ENCODE results near the gene HOXA13. TPM values are rescaled to one million over a fixed set of nuclear protein-coding genes. Genes with fewer than 3 reads are reported as not detected.

HOXA13 gene
- total RNA-seq, 1 donor from 2014 or later = not detected

- DNase-seq (ENCODE audit: low read depth) = no peak
- no peak overlapping the region for H3K4me3 ChIP-seq (ENCODE audit: low read depth, low read length)
These were observed 5.0 kb upstream of the HOXA13 start for GRCh38 chr7:27204851-27205322.

GRCh38 chr7:27203964-27204594, 4.2 kb upstream of the HOXA13 start:
- H3K4me3 ChIP-seq (ENCODE audit: low read depth, low read length) = no peak overlapping the region
- TF ChIP-seq CTCF (conservative IDR thresholded peaks at IDR 0.05; ENCODE audit: low read depth, low read length) = no peak
- DNase-seq (ENCODE audit: low read depth) = no peak

More at GRCh38 chr7:27204851-27205322, 5.0 kb upstream of the HOXA13 start:
- TF ChIP-seq CTCF (conservative IDR thresholded peaks at IDR 0.05; ENCODE audit: low read depth, low read length) = no peak

GRCh38 chr7:27203365-27203953, 3.6 kb upstream of the HOXA13 start:
- TF ChIP-seq CTCF (conservative IDR thresholded peaks at IDR 0.05; ENCODE audit: low read depth, low read length) = no peak
- DNase-seq (ENCODE audit: low read depth) = no peak
- H3K4me3 ChIP-seq (ENCODE audit: low read depth, low read length) = no peak overlapping the region

- DNase-seq (ENCODE audit: low read depth) = no peak
- no peak overlapping the region for H3K4me3 ChIP-seq (ENCODE audit: low read depth, low read length)
- no peak for TF ChIP-seq CTCF (conservative IDR thresholded peaks at IDR 0.05; ENCODE audit: low read depth, low read length)
These were observed 2.9 kb upstream of the HOXA13 start for GRCh38 chr7:27202862-27203134.

GRCh38 chr7:27202018-27202861, 2.3 kb upstream of the HOXA13 start:
- no peak for TF ChIP-seq CTCF (conservative IDR thresholded peaks at IDR 0.05; ENCODE audit: low read depth, low read length)
- no peak for DNase-seq (ENCODE audit: low read depth)
- no peak overlapping the region for H3K4me3 ChIP-seq (ENCODE audit: low read depth, low read length)

GRCh38 chr7:27201580-27202017, 1.7 kb upstream of the HOXA13 start:
- no peak for TF ChIP-seq CTCF (conservative IDR thresholded peaks at IDR 0.05; ENCODE audit: low read depth, low read length)
- no peak for DNase-seq (ENCODE audit: low read depth)
- H3K4me3 ChIP-seq (ENCODE audit: low read depth, low read length) = no peak overlapping the region

All from epithelial cell of proximal tubule (primary cell).